Loucy (cell line): ENCODE measurements around the gene FOXP1.
A peak's percentile ranks its signal among the peaks of the same experiment; 100 is the strongest.

Experiments
- H2AFZ ChIP-seq: fragments of 200-600 bp; sonication (generic); 2 replicates; pipeline ENCODE4 v1.6.0; 2016; ENCODE audit warnings: antibody characterized with exemption, mild to moderate bottlenecking, low read length, moderate library complexity
- H3F3A ChIP-seq: fragments of 200-600 bp; 2 replicates; pipeline ENCODE4 v1.6.0; 2016; ENCODE audit warnings: antibody characterized with exemption, low read depth, mild to moderate bottlenecking
- H3K27me3 ChIP-seq: fragments of 200-600 bp; sonication (generic); 2 replicates; pipeline ENCODE4 v1.6.1; 2014; ENCODE audit warnings: low read length, mild to moderate bottlenecking; ENCODE audit not compliant: insufficient read depth, poor library complexity, severe bottlenecking
- H3K36me3 ChIP-seq: fragments of 200-600 bp; sonication (generic); 2 replicates; pipeline ENCODE4 v1.6.1; 2016; ENCODE audit warnings: low read length; ENCODE audit not compliant: insufficient read depth
- H3K4me1 ChIP-seq: fragments of 200-600 bp; sonication (generic); 2 replicates; pipeline ENCODE4 v1.5.1; 2014; ENCODE audit warnings: low read length, mild to moderate bottlenecking; ENCODE audit not compliant: insufficient read depth, poor library complexity, severe bottlenecking
- H3K4me2 ChIP-seq: fragments of 200-600 bp; sonication (generic); 2 replicates; pipeline ENCODE4 v1.6.0; 2014; ENCODE audit warnings: antibody characterized with exemption, low read length, low read depth, mild to moderate bottlenecking; ENCODE audit not compliant: poor library complexity, severe bottlenecking
- H3K4me3 ChIP-seq: fragments of 200-600 bp; sonication (generic); 2 replicates; pipeline ENCODE4 v1.5.1; 2014; ENCODE audit warnings: low read length, mild to moderate bottlenecking, mixed read lengths; ENCODE audit not compliant: poor library complexity, severe bottlenecking
- H3K79me2 ChIP-seq: fragments of 200-600 bp; sonication (generic); 2 replicates; pipeline ENCODE4 v1.6.1; 2014; ENCODE audit warnings: low read length; ENCODE audit not compliant: insufficient read depth
- H3K9ac ChIP-seq: fragments of 200-600 bp; sonication (generic); 2 replicates; pipeline ENCODE4 v1.6.0; 2014; ENCODE audit warnings: mild to moderate bottlenecking, low read depth, low read length, moderate library complexity; ENCODE audit not compliant: poor library complexity, severe bottlenecking
- H3K9me2 ChIP-seq: fragments of 200-600 bp; sonication (generic); replicated peaks from 2 replicates; pipeline ENCODE4 v1.6.1; 2016; ENCODE audit warnings: low read depth, low read length, mixed read lengths
- H3K9me3 ChIP-seq: fragments of 200-600 bp; sonication (generic); 2 replicates; pipeline ENCODE4 v1.6.1; 2014; ENCODE audit warnings: mild to moderate bottlenecking, antibody characterized with exemption, low read length, low read depth; ENCODE audit not compliant: insufficient read depth
- H4K20me1 ChIP-seq: fragments of 200-600 bp; sonication (generic); 2 replicates; pipeline ENCODE4 v1.6.0; 2014; ENCODE audit warnings: antibody characterized with exemption, low read length, mild to moderate bottlenecking; ENCODE audit not compliant: insufficient read depth, poor library complexity, severe bottlenecking
- EZH2phosphoT487 ChIP-seq: fragments of 200-600 bp; IDR thresholded peaks from 2 replicates; pipeline ENCODE4 v1.6.1; 2018; ENCODE audit warnings: antibody characterized with exemption, mild to moderate bottlenecking, moderate library complexity, borderline replicate concordance
- TF ChIP-seq, protein P1 (sequence below): fragments of 200-600 bp; sonication (generic); conservative IDR thresholded peaks from 2 replicates; pipeline ENCODE4 v1.5.1; 2014; ENCODE audit warnings: mild to moderate bottlenecking, antibody characterized with exemption, low read length

Gene FOXP1

GRCh38 chr3:71065764-71066013 is 517.8 kb downstream of the FOXP1 start:
- H3K79me2 ChIP-seq, result peaks cover 71% of the 10 kb centered on the region
- TF ChIP-seq, protein P1, sequence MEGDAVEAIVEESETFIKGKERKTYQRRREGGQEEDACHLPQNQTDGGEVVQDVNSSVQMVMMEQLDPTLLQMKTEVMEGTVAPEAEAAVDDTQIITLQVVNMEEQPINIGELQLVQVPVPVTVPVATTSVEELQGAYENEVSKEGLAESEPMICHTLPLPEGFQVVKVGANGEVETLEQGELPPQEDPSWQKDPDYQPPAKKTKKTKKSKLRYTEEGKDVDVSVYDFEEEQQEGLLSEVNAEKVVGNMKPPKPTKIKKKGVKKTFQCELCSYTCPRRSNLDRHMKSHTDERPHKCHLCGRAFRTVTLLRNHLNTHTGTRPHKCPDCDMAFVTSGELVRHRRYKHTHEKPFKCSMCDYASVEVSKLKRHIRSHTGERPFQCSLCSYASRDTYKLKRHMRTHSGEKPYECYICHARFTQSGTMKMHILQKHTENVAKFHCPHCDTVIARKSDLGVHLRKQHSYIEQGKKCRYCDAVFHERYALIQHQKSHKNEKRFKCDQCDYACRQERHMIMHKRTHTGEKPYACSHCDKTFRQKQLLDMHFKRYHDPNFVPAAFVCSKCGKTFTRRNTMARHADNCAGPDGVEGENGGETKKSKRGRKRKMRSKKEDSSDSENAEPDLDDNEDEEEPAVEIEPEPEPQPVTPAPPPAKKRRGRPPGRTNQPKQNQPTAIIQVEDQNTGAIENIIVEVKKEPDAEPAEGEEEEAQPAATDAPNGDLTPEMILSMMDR, result no peak
- TF ChIP-seq EZH2phosphoT487, result no peak
- H3K36me3 ChIP-seq, result no peaks in the 10 kb centered on the region
- H3K27me3 ChIP-seq, result no peaks in the 10 kb centered on the region
- peak overlapping the region; percentile 83 for H3K9ac ChIP-seq
- H3K4me3 ChIP-seq, result peak overlapping the region; percentile 81
- no peaks in the 10 kb centered on the region for H3K9me2 ChIP-seq
- H3F3A ChIP-seq, result no peaks in the 10 kb centered on the region
- H2AFZ ChIP-seq, result peak overlapping the region; percentile 23; the same call in 1 of the 2 replicates
- H4K20me1 ChIP-seq, result peaks cover 37% of the 10 kb centered on the region
- H3K4me1 ChIP-seq, result peaks cover 71% of the 10 kb centered on the region
- peak overlapping the region; percentile 89 for H3K4me2 ChIP-seq
- no peaks in the 10 kb centered on the region for H3K9me3 ChIP-seq

DNA sequence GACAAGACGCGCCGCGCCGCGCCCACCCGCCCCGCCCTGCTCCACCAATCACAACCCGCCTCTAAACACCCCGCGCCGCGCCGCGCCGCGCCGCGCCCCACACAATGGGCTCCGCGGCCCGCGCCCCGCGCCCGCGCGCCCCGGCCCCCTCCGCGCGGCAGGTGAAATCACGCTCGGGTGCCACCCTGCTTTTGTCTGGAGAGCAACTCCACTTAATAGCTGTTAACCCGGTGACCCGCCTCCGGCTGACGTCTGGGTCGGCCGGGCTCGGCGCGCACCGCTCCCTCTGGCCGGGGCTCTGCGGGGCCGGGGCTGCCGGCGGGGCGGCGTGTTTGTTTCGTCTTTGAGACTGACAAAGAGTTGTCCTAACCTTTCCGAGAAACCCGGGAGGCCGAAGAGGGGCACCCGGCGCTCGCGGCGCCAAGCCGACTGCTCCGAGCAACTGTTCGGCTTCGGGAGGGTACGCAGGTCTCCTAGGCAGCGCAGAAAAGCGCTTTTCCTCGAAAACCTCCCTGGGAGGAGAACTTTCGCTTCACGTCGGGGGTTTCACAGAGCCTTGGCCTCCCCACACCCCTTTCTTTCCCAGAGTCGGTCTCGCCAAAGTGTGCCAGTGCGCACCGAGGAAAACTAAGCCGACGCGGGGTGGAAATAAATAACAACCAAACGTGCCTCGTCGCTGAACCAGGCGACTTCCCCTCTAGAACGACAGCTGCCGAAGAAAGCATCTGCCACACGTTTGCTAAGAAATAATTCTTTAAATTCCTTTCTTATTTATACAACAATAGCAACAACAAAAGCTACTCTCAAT is 518.4 kb downstream of the FOXP1 start:
- peaks cover 76% of the 10 kb centered on the region for H3K4me1 ChIP-seq
- peak overlapping the region; percentile 83 for H3K9ac ChIP-seq
- TF ChIP-seq EZH2phosphoT487, result no peak
- TF ChIP-seq, protein P1, result no peak
- H3K9me3 ChIP-seq, result no peaks in the 10 kb centered on the region
- H3K27me3 ChIP-seq, result no peaks in the 10 kb centered on the region
- H2AFZ ChIP-seq, result peak overlapping the region; percentile 23
- peaks cover 41% of the 10 kb centered on the region for H4K20me1 ChIP-seq
- peak overlapping the region; percentile 89 for H3K4me2 ChIP-seq
- H3K4me3 ChIP-seq, result peak overlapping the region; percentile 81
- H3F3A ChIP-seq, result no peaks in the 10 kb centered on the region
- no peaks in the 10 kb centered on the region for H3K9me2 ChIP-seq
- H3K79me2 ChIP-seq, result peaks cover 74% of the 10 kb centered on the region
- H3K36me3 ChIP-seq, result no peaks in the 10 kb centered on the region

DNA sequence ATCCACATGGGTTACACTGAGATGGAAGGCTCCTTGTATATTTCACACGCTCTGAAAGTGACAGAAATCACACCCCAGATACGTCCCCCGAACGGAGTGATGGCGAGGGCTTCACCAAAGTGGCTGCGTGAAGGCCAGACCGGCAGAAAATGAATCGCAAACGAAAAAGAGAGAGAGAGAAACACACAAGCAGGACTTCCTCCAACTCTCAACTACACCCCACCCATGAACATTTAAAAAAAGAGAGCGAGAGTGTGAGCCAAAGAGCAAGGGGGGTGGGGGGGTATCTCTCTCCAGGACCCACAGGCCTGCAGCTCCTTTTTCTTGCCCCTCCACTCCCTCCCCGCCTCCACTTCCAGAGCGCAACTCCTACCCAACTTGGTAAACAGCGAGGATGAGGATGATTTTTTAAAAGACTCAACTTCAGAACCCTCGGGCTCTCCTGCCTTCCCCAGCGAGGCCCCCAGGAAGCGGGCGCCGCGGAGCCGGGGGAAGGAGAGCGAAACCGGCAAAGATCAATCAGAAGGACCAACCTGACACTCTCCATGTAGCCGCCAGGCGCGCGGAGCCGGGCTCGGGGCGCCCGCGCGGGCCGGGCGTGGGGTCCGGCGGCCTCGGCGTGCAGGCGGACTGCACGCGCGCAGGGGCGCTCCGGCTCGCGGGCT is 519.1 kb downstream of the FOXP1 start:
- H3K9me3 ChIP-seq, result no peaks in the 10 kb centered on the region
- peaks cover 80% of the 10 kb centered on the region for H3K4me1 ChIP-seq
- H3K79me2 ChIP-seq, result peaks cover 78% of the 10 kb centered on the region
- H3K36me3 ChIP-seq, result no peaks in the 10 kb centered on the region
- no peaks in the 10 kb centered on the region for H3K27me3 ChIP-seq
- peaks cover 48% of the 10 kb centered on the region for H4K20me1 ChIP-seq
- peak overlapping the region; percentile 95 for H3K4me2 ChIP-seq
- TF ChIP-seq, protein P1, result no peak
- no peak for TF ChIP-seq EZH2phosphoT487
- peak overlapping the region; percentile 76 for H3K9ac ChIP-seq
- peak overlapping the region; percentile 75 for H3K4me3 ChIP-seq
- H3K9me2 ChIP-seq, result no peaks in the 10 kb centered on the region
- 0 out of 2 replicates have a peak overlapping the region, but pooled peaks have one; percentile 24 for H2AFZ ChIP-seq
- H3F3A ChIP-seq, result no peaks in the 10 kb centered on the region
